IMR-90 (cell line): ENCODE results near the gene SLC6A13. TPM values are rescaled to one million over a fixed set of nuclear protein-coding genes. Genes with fewer than 3 reads are reported as not detected.
A peak's percentile ranks its signal among the peaks of the same experiment; 100 is the strongest.

Experiments
- ATAC-seq: fragments of 200-7000 bp; cut with Tn5 transposase; 2 replicates; pipeline ENCODE4 v1.9.1; 2020; ENCODE audit warnings: low read depth, mild to moderate bottlenecking, moderate library complexity
- BruUV-seq: library from RNA; stranded (reverse); fragments of 400-500 nt; replicated peaks from 2 replicates; lab custom pipeline; 2021; lab: Mats Ljungman, UMichigan
- CTCF ChIA-PET: fragments of 300-600 bp; formaldehyde crosslinking; extraction: SDS; loops from one replicate; lab custom pipeline; 2021; ENCODE audit warnings: antibody characterized with exemption; lab: Yijun Ruan, JAX
- POLR2A ChIA-PET: fragments of 300-600 bp; sonication (Branson Sonifier 250); formaldehyde crosslinking; loops from one replicate; lab custom pipeline; 2022; ENCODE audit warnings: antibody characterized with exemption; ENCODE audit not compliant: unreplicated experiment; lab: Charles Lee
- DNase-seq: peaks from one replicate; pipeline ENCODE4 v3.0.0; 2013
- H2AFZ ChIP-seq: replicated peaks from 2 replicates; pipeline ENCODE3; 2013; ENCODE audit warnings: low read length, mild to moderate bottlenecking; ENCODE audit not compliant: poor library complexity
- H2AK5ac ChIP-seq: 2 replicates; pipeline ENCODE4 v1.6.1; 2013; ENCODE audit warnings: low read depth, low read length, inconsistent platforms
- H2AK9ac ChIP-seq: replicated peaks from 2 replicates; pipeline ENCODE3; 2013; ENCODE audit warnings: mild to moderate bottlenecking, low read depth, low read length, moderate library complexity; ENCODE audit not compliant: poor library complexity
- H2BK120ac ChIP-seq: 2 replicates; pipeline ENCODE4 v1.6.1; 2013; ENCODE audit warnings: low read depth, low read length, inconsistent platforms
- H2BK15ac ChIP-seq: 3 replicates; pipeline ENCODE4 v1.6.1; 2013; ENCODE audit warnings: low read depth, low read length, inconsistent platforms
- H2BK20ac ChIP-seq: 2 replicates; pipeline ENCODE4 v1.6.1; 2013; ENCODE audit warnings: low read depth, mild to moderate bottlenecking, inconsistent platforms, low read length, moderate library complexity
- H2BK5ac ChIP-seq: 2 replicates; pipeline ENCODE4 v1.6.1; 2013; ENCODE audit warnings: mild to moderate bottlenecking, low read depth, low read length, inconsistent platforms; ENCODE audit not compliant: poor library complexity, severe bottlenecking
- H3K14ac ChIP-seq: replicated peaks from 2 replicates; pipeline ENCODE4 v1.6.1; 2013; ENCODE audit warnings: low read depth, low read length, inconsistent platforms
- H3K18ac ChIP-seq: 2 replicates; pipeline ENCODE4 v1.6.1; 2013; ENCODE audit warnings: low read depth, low read length, control low read depth
- H3K23ac ChIP-seq: 2 replicates; pipeline ENCODE4 v1.6.1; 2013; ENCODE audit warnings: low read depth, low read length, inconsistent platforms
- H3K27ac ChIP-seq: 2 replicates; pipeline ENCODE4 v1.5.1; 2013; ENCODE audit warnings: mild to moderate bottlenecking, control low read depth, low read length; ENCODE audit not compliant: insufficient read depth
- H3K27me3 ChIP-seq: 2 replicates; pipeline ENCODE4 v1.6.1; 2013; ENCODE audit warnings: low read length; ENCODE audit not compliant: control insufficient read depth, insufficient read depth
- H3K36me3 ChIP-seq: 2 replicates; pipeline ENCODE4 v1.6.1; 2013; ENCODE audit warnings: low read length, mixed read lengths; ENCODE audit not compliant: control insufficient read depth, insufficient read depth
- H3K4ac ChIP-seq: 2 replicates; pipeline ENCODE4 v1.6.1; 2013; ENCODE audit warnings: low read depth, low read length, inconsistent platforms
- H3K4me1 ChIP-seq: 2 replicates; pipeline ENCODE4 v1.6.1; 2013; ENCODE audit warnings: low read length, mixed read lengths; ENCODE audit not compliant: control insufficient read depth, insufficient read depth
- H3K4me2 ChIP-seq: 2 replicates; pipeline ENCODE4 v1.6.1; 2013; ENCODE audit warnings: low read depth, mild to moderate bottlenecking, control low read depth, low read length, moderate library complexity
- H3K4me3 ChIP-seq: 2 replicates; pipeline ENCODE4 v1.5.1; 2013; ENCODE audit warnings: low read depth, mild to moderate bottlenecking, control low read depth, low read length, moderate library complexity; ENCODE audit not compliant: insufficient read depth
- H3K56ac ChIP-seq: 2 replicates; pipeline ENCODE4 v1.6.1; 2013; ENCODE audit warnings: low read length, inconsistent platforms; ENCODE audit not compliant: insufficient read depth; ENCODE audit errors: extremely low read depth
- H3K79me1 ChIP-seq, 2 experiments: 2 replicates each; pipeline ENCODE4 v1.6.1; 2013; ENCODE audit warnings: low read length in 2 of 2, inconsistent platforms in 1 of 2, low read depth in 1 of 2
- H3K9ac ChIP-seq: 2 replicates; pipeline ENCODE4 v1.6.1; 2013; ENCODE audit warnings: low read depth, low read length, control low read depth
- H3K9me1 ChIP-seq: 2 replicates; pipeline ENCODE4 v1.6.1; 2013; ENCODE audit warnings: low read length, inconsistent platforms; ENCODE audit not compliant: insufficient read depth
- H3K9me3 ChIP-seq: 2 replicates; pipeline ENCODE4 v1.6.1; 2013; ENCODE audit warnings: low read length; ENCODE audit not compliant: control insufficient read depth, insufficient read depth
- H4K20me1 ChIP-seq: 2 replicates; pipeline ENCODE4 v1.6.1; 2013; ENCODE audit warnings: low read length, inconsistent platforms; ENCODE audit not compliant: insufficient read depth
- H4K5ac ChIP-seq: 2 replicates; pipeline ENCODE4 v1.6.1; 2013; ENCODE audit warnings: mild to moderate bottlenecking, low read depth, low read length, control low read depth
- H4K8ac ChIP-seq, 2 experiments: 2 replicates each; pipeline ENCODE4 v1.6.1; 2013; ENCODE audit warnings: low read depth in 2 of 2, low read length in 2 of 2, control low read depth in 1 of 2, inconsistent platforms in 1 of 2
- H4K91ac ChIP-seq: 2 replicates; pipeline ENCODE4 v1.6.1; 2013; ENCODE audit warnings: low read depth, low read length, inconsistent platforms; ENCODE audit not compliant: insufficient read depth
- CEBPB ChIP-seq: IDR thresholded peaks from 2 replicates; pipeline ENCODE4 v1.6.1; 2012; ENCODE audit warnings: low read depth, low read length, improper control_type of control experiment
- CHD1 ChIP-seq: IDR thresholded peaks from 2 replicates; pipeline ENCODE4 v1.6.1; 2012; ENCODE audit warnings: low read depth, low read length, improper control_type of control experiment
- ELK1 ChIP-seq: fragments of 150-350 bp; IDR thresholded peaks from 2 replicates; pipeline ENCODE4 v1.6.1; 2016; ENCODE audit warnings: low read depth, mild to moderate bottlenecking, low read length, moderate library complexity, borderline replicate concordance
- MAFK ChIP-seq: IDR thresholded peaks from 2 replicates; pipeline ENCODE4 v1.6.1; 2012; ENCODE audit warnings: low read depth, low read length, improper control_type of control experiment
- MAZ ChIP-seq: IDR thresholded peaks from 2 replicates; pipeline ENCODE4 v1.6.1; 2012; ENCODE audit warnings: low read depth, mild to moderate bottlenecking, low read length, improper control_type of control experiment, moderate library complexity, borderline replicate concordance
- NFE2L2 ChIP-seq: fragments of 150-350 bp; IDR thresholded peaks from 2 replicates; pipeline ENCODE4 v1.6.1; 2016; ENCODE audit warnings: low read depth, mild to moderate bottlenecking, low read length
- POLR2A ChIP-seq: IDR thresholded peaks from 2 replicates; pipeline ENCODE4 v1.6.1; 2012; ENCODE audit warnings: mild to moderate bottlenecking, low read depth, low read length
- RAD21 ChIP-seq: IDR thresholded peaks from 2 replicates; pipeline ENCODE4 v1.6.1; 2012; ENCODE audit warnings: low read length, improper control_type of control experiment
- RCOR1 ChIP-seq: IDR thresholded peaks from 2 replicates; pipeline ENCODE4 v1.6.1; 2012; ENCODE audit warnings: mild to moderate bottlenecking, low read length, improper control_type of control experiment; ENCODE audit not compliant: insufficient replicate concordance
- RFX5 ChIP-seq: IDR thresholded peaks from 2 replicates; pipeline ENCODE4 v1.8.0; 2012; ENCODE audit warnings: low read depth, mild to moderate bottlenecking, low read length, moderate library complexity
- SMC3 ChIP-seq: fragments of 150-350 bp; IDR thresholded peaks from 2 replicates; pipeline ENCODE4 v1.6.1; 2016; ENCODE audit warnings: low read depth, mild to moderate bottlenecking, antibody characterized with exemption, low read length, moderate library complexity
- WGBS, 2 experiments: methylation state at CpG; one replicate each; pipeline versions ENCODE4 v1.1.5 to v1.1.7; 2013; ENCODE audit warnings: missing lambda C conversion rate in 2 of 2; ENCODE audit not compliant: insufficient read length in 1 of 2; ENCODE audit errors: extremely low coverage in 2 of 2; 5-methylcytosine and 5-hydroxymethylcytosine counted together
- dilution Hi-C: fragments of 300-500 bp; cut with HindIII; formaldehyde crosslinking; loops from one replicate; pipeline ENCODE4 v1.14.3; 2018; ENCODE audit warnings: low sequenced_read_pairs; ENCODE audit not compliant: unreplicated experiment
- in situ Hi-C: fragments of 300-500 bp; cut with MboI; formaldehyde crosslinking; loops from 3 replicates; pipeline ENCODE4 v1.14.3; 2019; ENCODE audit warnings: low sequenced_read_pairs, inconsistent platforms, mixed read lengths
- intact Hi-C: fragments of 100-400 bp; cut with micrococcal nuclease; formaldehyde crosslinking; loops from 2 replicates; pipeline ENCODE4 v1.10.0; 2022
- polyA plus RNA-seq, 3 experiments: library from polyadenylated mRNA; depleted of rRNA; stranded (reverse); fragments of >200 nt; gene quantifications; 2 replicates each; pipeline ENCODE4 v1.2.3, GENCODE V29; 2012; ENCODE audit warnings: low replicate concordance in 1 of 3
- total RNA-seq: library from RNA; depleted of rRNA; stranded (reverse); fragments of >200 nt; gene quantifications from 2 replicates; pipeline ENCODE4 v1.2.3, GENCODE V29; 2012

SLC6A13 gene
- total and polyA plus RNA-seq, 2 of the 4 experiments (the other 2 are of a cell fraction) = under 0.01 to 0.10 TPM

GRCh38 chr12:308511-308910 lies 45.9 kb upstream of the SLC6A13 start (continued):
- no peak for TF ChIP-seq MAFK

GRCh38 chr12:307406-307805 lies 44.8 kb upstream of the SLC6A13 start:
- Histone ChIP-seq H4K5ac (no peak overlapping the region), H3K27me3 (no peaks in the 10 kb centered on the region), H3K9ac (no peak overlapping the region), H3K14ac (no peak overlapping the region), H3K56ac (no peak overlapping the region), H2AFZ (no peak overlapping the region), H3K9me3 (no peaks in the 10 kb centered on the region), H2BK20ac (no peak overlapping the region), H4K8ac (no peak overlapping the region), H4K20me1 (no peaks in the 10 kb centered on the region), H3K4ac (no peak overlapping the region), H3K18ac (no peak overlapping the region), H3K4me3 (no peak overlapping the region), H3K4me1 (no peaks in the 10 kb centered on the region; the same call in 1 of the 2 replicates), H2BK120ac (no peak overlapping the region), H3K27ac (no peak overlapping the region), H3K36me3 (peaks cover 42% of the 10 kb centered on the region), H3K9me1 (no peaks in the 10 kb centered on the region; the same call in 1 of the 2 replicates), H2AK5ac (no peak overlapping the region), H3K23ac (no peak overlapping the region), H3K4me2 (no peak overlapping the region), H3K79me1 (peaks cover 15 to 32% of the 10 kb centered on the region in 2 experiments; a peak in 3 of 4 replicates), H2AK9ac (no peak overlapping the region), H4K91ac (no peak overlapping the region), H2BK15ac (no peak overlapping the region), H2BK5ac (no peak overlapping the region)
- intact Hi-C loops = no loop called here
- CTCF ChIA-PET = no interaction called here
- POLR2A ChIA-PET = no interaction called here
- 91% methylated on average over 6 of the region's 10 CpGs; no CpG with 5 or more reads in 1 of the 2 experiments for WGBS, 2 experiments
- in situ Hi-C loops = no loop called here
- DNase-seq (no peak), ATAC-seq (no peak)
- no peak for TF ChIP-seq ELK1
- no peak for TF ChIP-seq RCOR1
- TF ChIP-seq MAFK = no peak
- no peak for TF ChIP-seq RAD21
- TF ChIP-seq MAZ = no peak
- no peak for TF ChIP-seq CEBPB
- no peak for TF ChIP-seq SMC3
- TF ChIP-seq RFX5 = no peak
- TF ChIP-seq CHD1 = no peak
- TF ChIP-seq NFE2L2 = no peak
- no peak for TF ChIP-seq POLR2A
- dilution Hi-C loops = no loop called here
- BruUV-seq = TSS peak; percentile 94
